Mononuclear cell (primary cell): ENCODE measurements around the gene IGFALS. TPM values are rescaled to one million over a fixed set of nuclear protein-coding genes. Genes with fewer than 3 reads are reported as not detected.

ENCODE experiments used
- H3K27me3 ChIP-seq: 2 replicates; pipeline ENCODE4 v1.6.0; 2011; ENCODE audit warnings: low read length, control low read depth; ENCODE audit not compliant: insufficient read depth
- H3K4me1 ChIP-seq: 2 replicates; pipeline ENCODE4 v1.5.1; 2011; ENCODE audit warnings: mild to moderate bottlenecking, low read length, control low read depth; ENCODE audit not compliant: insufficient read depth
- H3K4me3 ChIP-seq: 2 replicates; pipeline ENCODE4 v1.5.1; 2011; ENCODE audit warnings: mild to moderate bottlenecking, low read length, moderate library complexity
- H3K9me3 ChIP-seq: 2 replicates; pipeline ENCODE4 v1.5.1; 2011; ENCODE audit warnings: low read depth, mild to moderate bottlenecking, control low read depth, low read length
- total RNA-seq: library from RNA; depleted of rRNA; stranded (reverse); fragments of >200 nt; gene quantifications from one replicate; pipeline ENCODE4 v1.2.3, GENCODE V29; 2012

The IGFALS gene
- total RNA-seq, 1 donor: 0.63 TPM

GRCh38 chr16:1761751-1762150 is 31.8 kb downstream of the IGFALS start:
- no peaks in the 10 kb centered on the region for H3K27me3 ChIP-seq
- H3K9me3 ChIP-seq: no peaks in the 10 kb centered on the region
- no peak overlapping the region for H3K4me3 ChIP-seq
- no peaks in the 10 kb centered on the region for H3K4me1 ChIP-seq

DNA sequence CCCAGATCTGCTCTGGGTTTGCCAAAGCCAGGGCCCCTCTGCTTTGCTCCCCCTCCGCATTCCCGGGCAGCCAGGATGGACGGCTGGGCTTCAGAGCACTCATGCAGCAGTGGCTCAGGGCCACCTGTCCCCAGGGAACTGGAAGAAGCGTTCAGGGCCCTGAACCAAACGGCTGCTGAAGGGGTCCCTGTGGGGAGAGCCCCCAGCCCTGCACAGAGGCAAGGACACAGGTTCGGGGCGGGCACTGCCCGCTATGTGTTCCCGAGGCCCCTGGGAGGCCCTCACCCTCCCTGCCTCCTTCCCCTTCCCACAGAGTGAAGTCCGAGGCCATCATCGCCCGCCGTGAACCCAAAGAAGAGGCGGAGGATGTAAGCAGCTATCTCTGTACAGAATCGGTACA is 32.6 kb downstream of the IGFALS start:
- Histone ChIP-seq H3K4me3 (no peak overlapping the region), H3K27me3 (no peaks in the 10 kb centered on the region), H3K4me1 (no peaks in the 10 kb centered on the region), H3K9me3 (no peaks in the 10 kb centered on the region)

DNA sequence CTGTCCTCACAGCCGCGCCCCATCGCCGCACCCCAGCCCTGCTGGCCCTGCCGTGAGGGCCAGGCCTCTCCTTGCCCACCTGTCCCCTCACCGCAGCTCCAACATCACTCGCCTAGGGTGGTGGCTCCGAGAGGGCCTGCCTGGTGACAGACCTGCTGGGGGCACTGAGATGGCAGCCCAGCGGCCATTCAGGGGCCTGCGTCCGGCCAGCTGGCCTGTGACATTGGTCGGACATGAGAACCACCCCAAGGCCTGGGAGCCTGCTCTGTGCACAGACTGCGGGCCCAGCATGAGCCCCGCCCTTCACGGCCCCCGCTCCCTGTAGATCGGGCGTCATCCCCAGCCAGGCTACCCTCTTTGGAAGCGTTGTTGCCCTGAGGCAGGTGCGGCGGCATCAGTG is 34.0 kb downstream of the IGFALS start:
- no peaks in the 10 kb centered on the region for H3K4me1 ChIP-seq
- H3K4me3 ChIP-seq: no peak overlapping the region
- H3K27me3 ChIP-seq: no peaks in the 10 kb centered on the region
- no peaks in the 10 kb centered on the region for H3K9me3 ChIP-seq

- Histone ChIP-seq H3K4me1 (no peaks in the 10 kb centered on the region), H3K9me3 (no peaks in the 10 kb centered on the region), H3K27me3 (no peaks in the 10 kb centered on the region), H3K4me3 (no peak overlapping the region)
Measured at GRCh38 chr16:1758923-1759322, 34.6 kb downstream of the IGFALS start.

GRCh38 chr16:1757714-1758461 is 35.6 kb downstream of the IGFALS start:
- no peaks in the 10 kb centered on the region for H3K4me1 ChIP-seq
- H3K4me3 ChIP-seq: no peak overlapping the region

DNA sequence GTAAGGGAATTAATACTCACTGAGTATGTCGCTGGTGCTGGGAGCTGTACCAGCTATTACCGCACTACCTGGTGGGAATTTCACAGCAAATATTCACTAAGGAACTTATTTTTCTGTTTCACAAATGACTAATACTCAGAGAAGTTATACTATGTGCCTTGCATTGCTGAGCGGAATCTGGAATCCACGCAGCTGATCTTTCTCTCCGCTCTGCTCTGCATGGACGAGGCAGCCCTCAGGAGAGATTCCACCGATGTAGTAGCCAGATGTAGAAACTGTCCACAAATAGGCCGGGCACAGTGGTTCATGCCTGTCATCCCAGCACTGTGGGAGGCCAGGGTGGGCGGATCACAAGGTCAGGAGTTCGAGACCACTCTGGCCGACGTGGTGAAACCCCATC is 39.3 kb downstream of the IGFALS start:
- H3K4me1 ChIP-seq: no peaks in the 10 kb centered on the region
- H3K9me3 ChIP-seq: no peaks in the 10 kb centered on the region
- H3K4me3 ChIP-seq: no peak overlapping the region
- H3K27me3 ChIP-seq: no peaks in the 10 kb centered on the region

More at GRCh38 chr16:1757714-1758461, 35.6 kb downstream of the IGFALS start:
- H3K9me3 ChIP-seq: no peaks in the 10 kb centered on the region
- no peaks in the 10 kb centered on the region for H3K27me3 ChIP-seq

- Histone ChIP-seq H3K4me1 (no peaks in the 10 kb centered on the region), H3K4me3 (no peak overlapping the region), H3K27me3 (no peaks in the 10 kb centered on the region), H3K9me3 (no peaks in the 10 kb centered on the region)
Measured at GRCh38 chr16:1752853-1753252, 40.7 kb downstream of the IGFALS start.

DNA sequence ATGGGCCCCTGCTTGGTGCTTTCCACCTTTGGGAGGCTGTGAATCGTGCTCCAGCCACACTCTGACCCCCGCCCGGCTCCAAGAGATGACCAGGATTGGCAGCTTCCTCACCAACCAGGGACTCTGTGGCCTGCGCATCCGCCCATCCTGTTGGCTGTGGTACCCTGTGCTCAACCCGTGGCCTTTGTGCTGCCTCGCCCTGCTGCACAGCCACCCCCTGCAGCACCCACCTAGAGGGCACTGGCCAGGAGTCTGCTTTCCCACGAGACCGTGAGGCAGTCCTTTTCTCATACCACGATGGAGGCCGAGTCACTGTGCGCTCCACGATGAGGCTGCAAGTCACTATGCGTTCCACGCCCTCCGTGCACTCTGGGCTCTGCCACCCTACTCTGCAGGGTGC is 41.6 kb downstream of the IGFALS start:
- H3K4me1 ChIP-seq: no peaks in the 10 kb centered on the region
- H3K27me3 ChIP-seq: no peaks in the 10 kb centered on the region
- H3K9me3 ChIP-seq: no peaks in the 10 kb centered on the region
- no peak overlapping the region for H3K4me3 ChIP-seq

- Histone ChIP-seq H3K4me1 (no peaks in the 10 kb centered on the region), H3K9me3 (no peaks in the 10 kb centered on the region), H3K27me3 (no peaks in the 10 kb centered on the region), H3K4me3 (no peak overlapping the region)
Measured at GRCh38 chr16:1749152-1750117, 44.1 kb downstream of the IGFALS start.

DNA sequence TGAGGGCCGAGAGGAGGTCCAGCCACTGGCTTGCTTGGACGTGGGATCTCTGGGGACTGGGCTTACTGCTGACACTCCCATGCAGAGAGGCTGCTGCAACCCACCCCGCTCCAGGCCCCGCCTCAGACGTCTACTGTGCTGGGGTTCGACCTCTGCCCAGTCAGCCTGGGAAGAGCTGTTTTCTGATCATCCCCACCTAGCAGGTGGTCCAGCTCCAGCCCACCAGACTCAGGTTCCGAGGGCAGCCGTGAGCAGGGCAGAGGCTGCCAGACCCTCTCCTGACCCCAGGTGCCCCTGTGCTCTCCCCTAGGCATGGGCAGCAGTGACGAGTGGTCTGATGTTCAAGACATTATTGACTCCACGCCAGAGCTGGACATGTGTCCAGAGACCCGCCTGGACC is 45.6 kb downstream of the IGFALS start:
- H3K27me3 ChIP-seq: no peaks in the 10 kb centered on the region
- H3K4me3 ChIP-seq: no peak overlapping the region
- no peaks in the 10 kb centered on the region for H3K9me3 ChIP-seq
- no peaks in the 10 kb centered on the region for H3K4me1 ChIP-seq

GRCh38 chr16:1746693-1747195 is 46.8 kb downstream of the IGFALS start:
- Histone ChIP-seq H3K27me3 (no peaks in the 10 kb centered on the region), H3K4me3 (no peak overlapping the region), H3K9me3 (no peaks in the 10 kb centered on the region), H3K4me1 (no peaks in the 10 kb centered on the region)

DNA sequence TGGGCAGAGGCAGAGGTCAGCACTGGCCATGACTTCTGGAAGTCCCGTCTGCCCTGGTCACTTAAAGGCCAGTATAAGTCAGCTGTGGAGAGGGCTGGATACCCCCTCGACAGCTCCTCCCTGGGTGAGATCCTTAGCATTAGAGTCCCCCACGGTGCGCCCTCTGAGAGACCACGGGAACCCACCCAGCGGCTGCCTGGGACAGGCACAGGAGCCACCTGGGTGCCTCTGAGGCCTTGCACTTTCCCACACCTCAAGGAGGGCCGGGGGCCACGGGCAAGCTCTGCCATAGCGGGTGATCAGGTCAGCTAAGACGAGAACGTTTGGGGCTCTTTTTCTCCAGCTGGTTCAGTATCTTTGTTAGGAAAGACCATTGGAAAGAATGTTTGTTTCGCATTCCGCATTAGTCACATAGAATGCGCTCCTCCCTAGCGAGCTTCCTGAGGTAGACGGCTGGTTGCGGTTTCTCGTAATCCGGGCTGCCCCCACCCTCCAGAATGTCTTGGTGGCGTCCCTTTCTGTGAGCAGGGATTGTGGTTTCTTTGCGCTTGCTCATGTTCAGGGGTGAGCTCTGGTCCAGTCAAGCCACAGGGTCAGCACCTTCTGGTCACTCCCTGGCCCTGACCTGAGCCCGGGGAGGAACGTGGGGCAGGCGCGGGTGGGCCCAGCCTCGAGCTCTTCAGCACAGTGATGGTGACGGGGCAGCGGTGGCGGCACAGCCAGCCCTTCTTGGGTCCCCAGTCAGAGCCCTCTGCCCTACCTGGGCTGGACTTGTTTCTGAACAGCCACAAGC is 47.4 kb downstream of the IGFALS start:
- no peaks in the 10 kb centered on the region for H3K4me1 ChIP-seq
- no peaks in the 10 kb centered on the region for H3K27me3 ChIP-seq
- H3K9me3 ChIP-seq: no peaks in the 10 kb centered on the region
- no peak overlapping the region for H3K4me3 ChIP-seq

DNA sequence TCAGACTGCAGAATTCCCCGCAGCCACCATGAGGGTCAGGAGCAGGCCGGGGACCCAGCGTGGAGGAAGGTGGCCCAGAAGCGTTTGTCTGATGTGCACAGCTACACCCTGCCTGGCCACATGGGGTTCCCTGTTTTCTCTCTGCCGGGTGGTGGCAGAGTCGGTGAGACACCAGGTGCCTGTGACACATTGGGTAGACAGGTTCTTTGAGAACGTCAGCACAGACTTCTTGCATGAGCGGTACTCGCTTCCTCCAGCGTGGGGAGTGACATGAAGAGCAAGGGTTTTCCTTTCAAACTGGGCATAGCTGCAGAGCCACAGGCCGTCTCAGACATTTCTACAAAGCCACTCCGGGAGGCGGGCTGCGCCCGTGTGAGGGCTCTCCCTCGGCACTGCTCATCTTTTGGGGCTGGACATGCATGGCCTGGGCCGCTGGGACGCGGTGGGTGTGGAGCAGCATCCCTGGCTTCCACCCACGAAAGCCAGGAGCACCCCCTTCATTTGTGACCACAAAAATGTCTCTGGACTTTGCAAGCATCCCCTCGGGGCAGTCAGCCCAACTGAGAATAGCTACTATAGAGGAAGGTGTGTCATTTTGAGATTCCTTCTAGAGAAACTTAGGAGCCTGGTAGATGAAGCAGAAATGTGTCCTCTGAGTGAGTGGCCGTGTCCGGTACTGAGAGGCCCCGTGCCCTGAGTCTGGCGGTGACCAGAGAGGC is 48.2 kb downstream of the IGFALS start:
- no peaks in the 10 kb centered on the region for H3K4me1 ChIP-seq

DNA sequence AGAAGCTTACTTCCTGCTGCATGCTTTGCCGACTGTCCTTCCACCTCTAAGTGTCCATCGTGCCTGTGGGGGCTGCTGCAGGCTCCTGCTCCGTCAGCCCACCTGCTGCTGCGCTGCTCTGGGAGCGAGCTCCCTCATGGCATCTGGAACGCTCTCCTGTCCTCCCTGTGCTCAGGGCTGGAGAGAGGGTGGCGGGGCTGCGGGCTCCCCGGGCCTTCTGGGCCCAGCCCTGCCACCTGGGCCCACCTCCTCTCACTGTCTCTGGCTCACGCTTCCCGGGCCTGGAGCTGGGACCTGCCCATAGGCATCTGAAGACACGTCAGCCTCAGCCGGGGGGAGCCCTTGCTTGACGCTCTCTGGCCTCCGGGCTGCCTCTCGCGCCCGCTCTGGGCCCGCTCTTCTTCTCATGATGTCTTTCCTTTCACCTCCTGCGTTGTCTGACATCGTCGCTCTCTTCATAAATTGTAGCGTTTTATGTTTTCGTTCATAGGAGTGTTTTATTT is 49.1 kb downstream of the IGFALS start:
- Histone ChIP-seq H3K4me1 (no peaks in the 10 kb centered on the region), H3K27me3 (no peaks in the 10 kb centered on the region), H3K9me3 (no peaks in the 10 kb centered on the region), H3K4me3 (no peak overlapping the region)

More for the DNA sequence above, 48.2 kb downstream of the IGFALS start:
- H3K4me3 ChIP-seq: no peak overlapping the region
- H3K27me3 ChIP-seq: no peaks in the 10 kb centered on the region
- H3K9me3 ChIP-seq: no peaks in the 10 kb centered on the region
